Effector memory CD8-positive, alpha-beta T cell (primary cell): ENCODE measurements around the gene FAM20C.

Source experiments
- ATAC-seq: fragments of 150-1000 bp; cut with Tn5 transposase; replicated peaks from 2 replicates; pipeline ENCODE4 v1.10.0; 2021; ENCODE audit warnings: mild to moderate bottlenecking, moderate library complexity
- DNase-seq, 3 experiments: peaks; one replicate each; pipeline ENCODE4 v3.0.0; 2021
- H3K27ac Mint-ChIP-seq, 2 donors: one replicate each; pipeline ENCODE4 v1.8.0; 2022; ENCODE audit warnings: mild to moderate bottlenecking in 2 of 2, mixed read lengths in 2 of 2, moderate library complexity in 2 of 2
- H3K27me3 Mint-ChIP-seq, 2 donors: one replicate each; pipeline ENCODE4 v1.8.0; 2022; ENCODE audit warnings: mixed read lengths in 2 of 2
- H3K36me3 Mint-ChIP-seq: one replicate; pipeline ENCODE4 v1.8.0; 2022; ENCODE audit warnings: mild to moderate bottlenecking, moderate library complexity, mixed read lengths; ENCODE audit not compliant: insufficient read depth
- H3K4me1 Mint-ChIP-seq, 2 donors: one replicate each; pipeline ENCODE4 v1.8.0; 2022; ENCODE audit warnings: low read depth in 2 of 2, mixed read lengths in 2 of 2
- H3K4me3 Mint-ChIP-seq, 2 donors: one replicate each; pipeline ENCODE4 v1.8.0; 2022; ENCODE audit warnings: mild to moderate bottlenecking in 2 of 2, mixed read lengths in 2 of 2, moderate library complexity in 2 of 2
- H3K9me3 Mint-ChIP-seq, 2 donors: one replicate each; pipeline ENCODE4 v1.8.0; 2022; ENCODE audit warnings: mixed read lengths in 2 of 2

Gene FAM20C

GRCh38 chr7:153604-154003, 38.8 kb upstream of the FAM20C start:
- ATAC-seq (no peak), DNase-seq (no peak)
- H3K4me1 Mint-ChIP-seq, result peaks cover 3 to 10% of the 10 kb centered on the region in 2 donors
- H3K4me3 Mint-ChIP-seq, result no peak overlapping the region
- H3K27ac Mint-ChIP-seq, result no peak overlapping the region
- no peaks in the 10 kb centered on the region for H3K9me3 Mint-ChIP-seq
- peaks cover 0 to 10% of the 10 kb centered on the region in 2 donors for H3K27me3 Mint-ChIP-seq
- peaks cover 29% of the 10 kb centered on the region for H3K36me3 Mint-ChIP-seq

DNA sequence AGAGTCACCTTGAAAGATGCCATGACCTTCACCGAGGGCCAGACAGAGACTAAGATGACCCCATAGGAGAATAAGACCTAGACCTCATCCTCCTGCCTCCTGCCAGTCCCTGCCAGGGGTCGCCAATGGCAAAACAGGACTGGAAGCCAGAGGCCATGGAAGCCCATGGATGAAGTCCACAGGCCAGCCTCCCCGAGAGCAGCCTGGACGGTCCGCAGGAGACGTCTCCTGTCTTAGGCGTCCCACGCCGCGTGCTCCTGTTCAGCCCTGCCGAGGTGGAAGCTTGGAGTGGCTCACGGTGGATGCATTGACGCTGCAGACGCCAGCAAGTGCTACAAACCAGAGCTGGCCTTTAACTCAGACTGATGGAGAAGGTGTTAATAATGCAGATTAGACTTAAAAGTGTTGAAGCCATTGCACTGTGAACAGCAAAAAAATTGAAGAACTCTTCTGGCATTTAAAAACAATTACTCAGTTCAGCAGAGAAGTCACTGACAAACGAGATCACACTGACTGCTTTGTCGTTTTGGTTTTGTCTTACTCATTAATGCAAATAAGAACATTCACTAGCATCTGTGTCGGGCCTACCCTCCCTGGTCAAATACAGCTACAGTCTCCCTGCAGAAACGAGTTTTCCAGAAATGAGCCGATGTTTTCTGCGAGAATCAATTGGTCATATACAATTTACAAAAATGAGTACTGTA, 38.1 kb upstream of the FAM20C start:
- no peak overlapping the region for H3K4me3 Mint-ChIP-seq
- no peak overlapping the region for H3K27ac Mint-ChIP-seq
- ATAC-seq (no peak), DNase-seq (no peak)
- H3K36me3 Mint-ChIP-seq, result peaks cover 23% of the 10 kb centered on the region
- no peaks in the 10 kb centered on the region for H3K9me3 Mint-ChIP-seq
- H3K4me1 Mint-ChIP-seq, result peaks cover 3 to 8% of the 10 kb centered on the region in 2 donors
- peaks cover 0 to 10% of the 10 kb centered on the region in 2 donors for H3K27me3 Mint-ChIP-seq

DNA sequence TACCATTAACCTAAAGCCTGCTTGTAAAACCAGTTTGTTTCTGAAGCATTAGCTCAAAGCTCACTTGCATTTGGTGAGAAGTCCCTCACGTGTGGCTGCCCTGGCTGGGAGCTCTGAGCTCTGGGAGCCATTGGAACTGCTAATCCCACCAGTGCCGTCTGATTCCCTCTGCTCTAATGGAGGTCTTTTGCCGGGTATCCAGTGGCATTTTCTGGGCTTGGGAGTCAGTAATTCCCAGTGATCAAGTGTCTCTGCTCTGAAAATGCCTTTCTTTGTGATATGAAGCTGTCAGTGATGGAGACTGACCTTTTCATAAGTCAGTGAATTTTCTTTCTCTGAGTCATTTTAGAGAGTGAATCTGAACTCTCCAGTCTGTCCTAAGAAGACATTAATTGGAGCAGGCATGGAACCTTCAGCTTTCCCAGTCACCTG, 36.9 kb upstream of the FAM20C start:
- DNase-seq (no peak), ATAC-seq (no peak)
- Mint-ChIP-seq H3K36me3 (peaks cover 10% of the 10 kb centered on the region), H3K27me3 (peaks cover 0 to 10% of the 10 kb centered on the region in 2 donors), H3K27ac (no peak overlapping the region), H3K4me1 (peaks cover 0 to under 1% of the 10 kb centered on the region in 2 donors), H3K9me3 (no peaks in the 10 kb centered on the region), H3K4me3 (no peak overlapping the region)

GRCh38 chr7:156111-157007, 36.0 kb upstream of the FAM20C start:
- Mint-ChIP-seq H3K36me3 (peaks cover 2% of the 10 kb centered on the region), H3K4me3 (no peak overlapping the region), H3K27me3 (peaks cover 0 to 17% of the 10 kb centered on the region in 2 donors), H3K9me3 (no peaks in the 10 kb centered on the region), H3K27ac (no peak overlapping the region), H3K4me1 (no peaks in the 10 kb centered on the region)
- DNase-seq, result no peak
- ATAC-seq, result no peak

- no peak overlapping the region for H3K4me3 Mint-ChIP-seq
- H3K4me1 Mint-ChIP-seq, result no peaks in the 10 kb centered on the region
- no peak for DNase-seq
- no peak for ATAC-seq
- peaks cover 2% of the 10 kb centered on the region for H3K36me3 Mint-ChIP-seq
- H3K27ac Mint-ChIP-seq, result no peak overlapping the region
- no peaks in the 10 kb centered on the region for H3K9me3 Mint-ChIP-seq
- H3K27me3 Mint-ChIP-seq, result peaks cover 0 to 23% of the 10 kb centered on the region in 2 donors
These were observed 35.4 kb upstream of the FAM20C start for GRCh38 chr7:157008-157310.

DNA sequence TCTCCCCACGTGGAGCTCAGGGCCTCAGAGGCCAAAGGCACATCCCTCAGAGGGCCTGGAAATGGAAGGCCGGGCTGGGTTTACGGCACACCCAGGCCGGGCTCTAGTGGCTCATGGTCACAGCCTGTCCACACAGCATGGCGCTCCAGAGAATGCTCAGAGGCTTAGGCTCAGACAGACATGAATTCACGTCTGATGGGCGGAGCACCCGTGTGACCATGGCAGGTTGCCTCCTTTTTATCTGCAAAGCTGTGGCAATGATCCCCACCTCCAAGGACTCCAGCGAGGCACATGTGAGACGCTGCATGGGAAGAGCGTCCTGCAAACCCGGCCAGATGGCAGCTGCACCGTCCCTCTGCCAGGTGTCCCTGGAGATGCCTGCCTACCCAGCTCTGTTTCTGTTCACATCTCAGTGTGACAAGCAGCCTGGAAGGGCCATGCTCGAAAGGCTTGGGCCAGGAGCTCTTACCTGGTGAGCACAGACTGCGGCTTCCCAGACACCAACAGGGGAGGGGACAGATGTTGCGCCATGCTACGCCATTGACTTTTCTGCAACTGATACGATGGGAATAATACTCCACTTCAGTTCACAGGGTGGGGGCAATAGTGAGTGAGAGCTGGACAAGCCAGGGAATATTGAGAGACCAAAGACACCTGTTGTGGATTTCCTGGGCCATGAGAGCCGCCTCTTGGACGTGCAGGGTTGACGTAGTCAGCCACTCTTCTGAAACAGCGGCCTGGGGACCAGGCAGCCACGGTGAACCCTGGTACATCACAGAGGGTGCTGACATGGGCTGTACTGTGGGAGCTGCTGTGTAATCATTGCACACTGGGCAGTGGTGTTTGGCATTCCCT, 34.4 kb upstream of the FAM20C start:
- no peaks in the 10 kb centered on the region for H3K9me3 Mint-ChIP-seq
- H3K27ac Mint-ChIP-seq, result no peak overlapping the region
- peaks cover 3 to 34% of the 10 kb centered on the region in 2 donors for H3K27me3 Mint-ChIP-seq
- peaks cover 2% of the 10 kb centered on the region for H3K36me3 Mint-ChIP-seq
- ATAC-seq, result no peak
- no peak overlapping the region for H3K4me3 Mint-ChIP-seq
- no peak for DNase-seq
- H3K4me1 Mint-ChIP-seq, result no peaks in the 10 kb centered on the region

DNA sequence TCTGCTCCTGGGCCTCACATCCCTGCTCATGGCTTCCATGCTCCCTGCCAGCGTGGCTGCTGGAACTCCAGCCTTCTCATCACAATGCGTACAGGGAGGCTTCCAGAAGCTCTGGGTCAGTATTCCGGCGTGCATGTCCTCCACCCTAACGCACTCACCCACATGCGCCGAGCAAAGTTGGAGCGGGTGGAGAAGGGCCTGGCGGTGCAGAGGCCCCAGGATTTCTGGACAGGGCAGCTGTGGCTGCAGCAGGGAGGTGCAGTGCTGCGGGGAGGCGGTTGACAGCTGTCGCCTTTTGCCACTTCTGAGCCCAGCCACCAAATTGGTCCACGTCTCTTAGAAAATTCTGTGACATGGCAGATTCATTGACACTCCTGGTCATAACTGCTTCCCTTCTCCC, 33.6 kb upstream of the FAM20C start:
- H3K4me3 Mint-ChIP-seq, result no peak overlapping the region
- no peak overlapping the region for H3K27ac Mint-ChIP-seq
- no peak for DNase-seq
- H3K4me1 Mint-ChIP-seq, result no peaks in the 10 kb centered on the region
- ATAC-seq, result no peak
- H3K36me3 Mint-ChIP-seq, result peaks cover 2% of the 10 kb centered on the region
- H3K27me3 Mint-ChIP-seq, result peaks cover 9 to 42% of the 10 kb centered on the region in 2 donors
- no peaks in the 10 kb centered on the region for H3K9me3 Mint-ChIP-seq

DNA sequence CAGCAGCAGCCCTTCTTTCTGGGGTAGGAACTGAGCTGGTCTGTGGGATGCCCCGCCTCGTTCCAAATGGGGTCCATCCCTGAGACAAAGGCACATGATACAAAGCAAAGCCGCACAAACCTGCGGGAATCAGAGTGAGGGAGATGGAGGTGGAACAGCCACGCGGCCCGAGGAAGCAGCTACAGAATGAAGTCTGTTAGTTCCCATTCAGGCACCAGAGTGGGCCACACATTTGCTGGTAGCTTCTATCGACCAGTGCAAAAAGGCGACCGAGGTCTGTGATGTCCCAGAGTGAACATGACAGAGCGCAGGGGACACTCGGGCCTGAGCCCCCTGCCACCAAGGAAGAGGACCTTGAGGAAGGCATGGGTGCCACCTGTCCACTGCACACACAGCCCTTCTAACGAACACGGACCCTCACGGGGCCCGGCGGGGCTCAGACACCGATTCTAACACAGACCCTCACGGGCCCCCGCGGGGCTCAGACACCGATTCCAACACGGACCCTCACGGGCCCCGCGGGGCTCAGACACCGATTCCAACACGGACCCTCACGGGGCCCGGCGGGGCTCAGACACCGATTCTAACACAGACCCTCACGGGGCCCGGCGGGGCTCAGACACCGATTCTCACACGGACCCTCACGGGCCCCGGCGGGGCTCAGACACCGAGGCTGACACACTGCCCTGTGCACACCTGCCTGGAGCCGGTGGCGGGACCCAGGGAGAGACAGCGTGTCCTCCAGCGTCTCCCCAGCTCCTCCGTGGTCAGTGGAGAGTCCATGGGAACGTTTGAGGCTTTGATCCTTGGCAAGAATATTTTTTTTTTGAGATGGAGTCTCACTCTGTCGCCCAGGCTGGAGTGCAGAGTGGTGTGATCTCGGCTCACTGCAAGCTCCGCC, 32.8 kb upstream of the FAM20C start:
- DNase-seq, result no peak
- peaks cover 2% of the 10 kb centered on the region for H3K36me3 Mint-ChIP-seq
- no peak for ATAC-seq
- H3K4me3 Mint-ChIP-seq, result no peak overlapping the region
- no peaks in the 10 kb centered on the region for H3K4me1 Mint-ChIP-seq
- H3K9me3 Mint-ChIP-seq, result no peaks in the 10 kb centered on the region
- H3K27ac Mint-ChIP-seq, result no peak overlapping the region
- H3K27me3 Mint-ChIP-seq, result peaks cover 11 to 50% of the 10 kb centered on the region in 2 donors

DNA sequence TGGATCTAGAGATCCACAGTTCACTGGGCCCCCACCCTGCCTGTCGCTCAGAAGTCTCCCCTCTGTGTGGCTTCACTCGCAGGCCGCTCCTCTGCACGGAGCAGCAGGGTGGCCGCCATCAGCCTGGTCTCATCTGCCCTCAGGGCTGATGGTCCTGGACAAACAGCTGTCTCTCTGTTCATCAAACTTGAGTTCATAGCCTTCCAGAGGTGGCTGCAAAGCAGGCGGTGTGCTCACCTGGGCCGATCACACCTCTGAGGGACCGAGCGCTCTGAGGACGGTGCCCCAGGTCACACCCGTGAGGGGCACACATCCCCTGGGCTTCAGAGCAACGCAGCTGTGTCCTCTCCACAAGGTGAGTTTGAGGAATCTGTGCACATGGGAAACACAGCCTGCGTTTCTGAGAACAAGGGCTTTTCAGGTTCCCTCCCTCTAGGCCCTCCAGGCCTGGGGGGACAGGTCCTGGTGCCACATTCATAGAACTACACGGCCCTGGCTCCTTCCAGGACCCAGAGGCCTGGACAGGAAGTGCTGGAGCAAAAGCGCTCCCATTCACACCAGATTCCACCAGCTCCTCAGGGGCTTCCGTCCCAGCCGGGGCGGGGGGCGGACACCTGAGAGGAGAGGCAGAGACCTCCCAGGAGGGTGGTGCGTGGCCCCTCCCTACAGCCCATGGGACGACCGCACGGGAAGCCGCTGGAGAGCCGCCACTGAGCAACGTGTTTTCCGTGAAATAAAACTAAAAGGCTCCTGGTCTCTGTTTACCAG, 31.2 kb upstream of the FAM20C start:
- no peaks in the 10 kb centered on the region for H3K4me1 Mint-ChIP-seq
- H3K4me3 Mint-ChIP-seq, result no peak overlapping the region
- no peaks in the 10 kb centered on the region for H3K9me3 Mint-ChIP-seq
- DNase-seq, result no peak
- H3K27me3 Mint-ChIP-seq, result peaks cover 16 to 62% of the 10 kb centered on the region in 2 donors
- no peak overlapping the region for H3K27ac Mint-ChIP-seq
- no peak for ATAC-seq
- peaks cover 2% of the 10 kb centered on the region for H3K36me3 Mint-ChIP-seq

- peaks cover 28 to 74% of the 10 kb centered on the region in 2 donors for H3K27me3 Mint-ChIP-seq
- H3K4me3 Mint-ChIP-seq, result no peak overlapping the region
- no peak overlapping the region for H3K27ac Mint-ChIP-seq
- DNase-seq, result no peak
- no peaks in the 10 kb centered on the region for H3K9me3 Mint-ChIP-seq
- no peak for ATAC-seq
- peaks cover 1% of the 10 kb centered on the region for H3K36me3 Mint-ChIP-seq
- peaks cover 0 to 2% of the 10 kb centered on the region in 2 donors for H3K4me1 Mint-ChIP-seq
These were observed 29.6 kb upstream of the FAM20C start for GRCh38 chr7:162632-163297.

GRCh38 chr7:163298-163695, 29.1 kb upstream of the FAM20C start:
- H3K27ac Mint-ChIP-seq, result no peak overlapping the region

More at GRCh38 chr7:163298-163695, 29.1 kb upstream of the FAM20C start:
- H3K9me3 Mint-ChIP-seq, result no peaks in the 10 kb centered on the region
- DNase-seq, result no peak
- H3K27me3 Mint-ChIP-seq, result peaks cover 31 to 74% of the 10 kb centered on the region in 2 donors
- H3K4me3 Mint-ChIP-seq, result no peak overlapping the region
- H3K4me1 Mint-ChIP-seq, result peaks cover 0 to 2% of the 10 kb centered on the region in 2 donors
- H3K36me3 Mint-ChIP-seq, result no peaks in the 10 kb centered on the region
- ATAC-seq, result no peak
